Measurements from ENCODE around the gene HIVEP3.

DNA sequence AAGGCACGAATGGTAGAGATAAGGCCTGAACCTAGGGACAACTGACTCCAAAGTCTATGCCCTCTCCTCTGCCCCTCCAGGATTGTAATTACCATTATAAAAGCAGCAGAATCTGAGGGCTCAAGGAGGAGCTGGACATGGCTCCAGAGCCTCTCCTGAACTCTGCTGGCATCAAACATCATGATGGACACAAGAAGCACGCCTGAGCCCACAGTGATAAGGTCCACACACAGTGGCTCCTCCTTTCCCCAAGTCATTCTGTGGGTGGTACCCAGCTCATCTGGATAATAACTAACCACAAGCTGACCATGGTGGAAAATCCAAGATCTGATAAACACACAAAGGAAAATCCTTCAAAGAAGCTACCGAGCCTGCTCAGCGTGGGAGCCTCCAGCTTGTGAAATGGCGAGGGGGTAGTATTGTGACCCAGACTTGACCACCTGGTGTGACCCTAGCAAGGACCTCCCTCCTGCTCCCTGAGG is 85.2 kb downstream of the HIVEP3 start:
- TF ChIP-seq CTCF (IDR thresholded peaks at IDR 0.05) (no peak), EP300 (IDR thresholded peaks at IDR 0.05) (no peak), POLR2A (IDR thresholded peaks at IDR 0.05) (no peak)

Measured in tibial nerve (tissue), 4 donors.